Measurements from ENCODE around the gene C2orf76. TPM values are rescaled to one million over a fixed set of nuclear protein-coding genes. Genes with fewer than 3 reads are reported as not detected.

C2orf76 gene
- total and polyA plus RNA-seq, 2 experiments from 2014 or later: 16.6 to 17.6 TPM

GRCh38 chr2:119266091-119266589 is 100.5 kb downstream of the C2orf76 start:
- Histone ChIP-seq H4K20me1 (ENCODE audit: insufficient read depth, poor library complexity, severe bottlenecking) (no peaks in the 10 kb centered on the region), H3K9me2 (replicated peaks; ENCODE audit: insufficient read depth) (no peaks in the 10 kb centered on the region), H3K4me1 (ENCODE audit: insufficient read depth) (no peaks in the 10 kb centered on the region), H3K9me3 (ENCODE audit: low read depth) (no peaks in the 10 kb centered on the region), H2AFZ (no peak overlapping the region), H3K36me3 (replicated peaks; ENCODE audit: insufficient read depth, low read depth) (no peaks in the 10 kb centered on the region), H3K4me2 (no peak overlapping the region), H3K27me3 (no peaks in the 10 kb centered on the region), H3K4me3 (no peak overlapping the region), H3K27ac (no peak overlapping the region), H3K79me2 (no peaks in the 10 kb centered on the region)
- DNase-seq (ENCODE audit: low spot score): no peak
- TF ChIP-seq CTCF (IDR thresholded peaks at IDR 0.05; ENCODE audit: poor library complexity) (no peak), EZH2phosphoT487 (IDR thresholded peaks at IDR 0.05; ENCODE audit: low read depth, severe bottlenecking, unreplicated experiment) (no peak), EZH2 (IDR thresholded peaks at IDR 0.05; ENCODE audit: borderline replicate concordance) (no peak)
- WGBS (ENCODE audit: low lambda C conversion rate, missing lambda C conversion rate): 93% methylated on average over 8 of the region's 8 CpGs

- no peaks in the 10 kb centered on the region for H3K9me2 ChIP-seq (replicated peaks; ENCODE audit: insufficient read depth)
- no peak overlapping the region for H3K4me3 ChIP-seq
- TF ChIP-seq CTCF (IDR thresholded peaks at IDR 0.05; ENCODE audit: poor library complexity) (no peak), EZH2 (IDR thresholded peaks at IDR 0.05; ENCODE audit: borderline replicate concordance) (no peak), EZH2phosphoT487 (IDR thresholded peaks at IDR 0.05; ENCODE audit: low read depth, severe bottlenecking, unreplicated experiment) (no peak)
- WGBS (ENCODE audit: low lambda C conversion rate, missing lambda C conversion rate): 87% methylated on average over 6 of the region's 6 CpGs
- no peaks in the 10 kb centered on the region for H4K20me1 ChIP-seq (ENCODE audit: insufficient read depth, poor library complexity, severe bottlenecking)
- no peaks in the 10 kb centered on the region for H3K27me3 ChIP-seq
- DNase-seq (ENCODE audit: low spot score): no peak
- no peaks in the 10 kb centered on the region for H3K36me3 ChIP-seq (replicated peaks; ENCODE audit: insufficient read depth, low read depth)
- H3K4me1 ChIP-seq (ENCODE audit: insufficient read depth): peaks cover 4% of the 10 kb centered on the region
- no peaks in the 10 kb centered on the region for H3K9me3 ChIP-seq (ENCODE audit: low read depth)
- H3K4me2 ChIP-seq: no peak overlapping the region
- no peak overlapping the region for H2AFZ ChIP-seq
- H3K79me2 ChIP-seq: no peaks in the 10 kb centered on the region
- H3K27ac ChIP-seq: no peak overlapping the region
Measured at GRCh38 chr2:119265693-119266066, 101.0 kb downstream of the C2orf76 start.

GRCh38 chr2:119264781-119265692 is 101.6 kb downstream of the C2orf76 start:
- no peak overlapping the region for H3K4me2 ChIP-seq
- H2AFZ ChIP-seq: no peak overlapping the region
- TF ChIP-seq EZH2phosphoT487 (IDR thresholded peaks at IDR 0.05; ENCODE audit: low read depth, severe bottlenecking, unreplicated experiment) (no peak), EZH2 (IDR thresholded peaks at IDR 0.05; ENCODE audit: borderline replicate concordance) (no peak), CTCF (IDR thresholded peaks at IDR 0.05; ENCODE audit: poor library complexity) (peak; percentile 65)
- H3K9me3 ChIP-seq (ENCODE audit: low read depth): no peaks in the 10 kb centered on the region
- peak; percentile 72 for DNase-seq (ENCODE audit: low spot score)
- H3K4me3 ChIP-seq: no peak overlapping the region
- H3K36me3 ChIP-seq (replicated peaks; ENCODE audit: insufficient read depth, low read depth): no peaks in the 10 kb centered on the region
- no peaks in the 10 kb centered on the region for H3K27me3 ChIP-seq
- H3K79me2 ChIP-seq: no peaks in the 10 kb centered on the region
- 50% methylated on average over 12 of the region's 13 CpGs for WGBS (ENCODE audit: low lambda C conversion rate, missing lambda C conversion rate)
- no peak overlapping the region for H3K27ac ChIP-seq
- H3K9me2 ChIP-seq (replicated peaks; ENCODE audit: insufficient read depth): no peaks in the 10 kb centered on the region
- no peaks in the 10 kb centered on the region for H4K20me1 ChIP-seq (ENCODE audit: insufficient read depth, poor library complexity, severe bottlenecking)
- H3K4me1 ChIP-seq (ENCODE audit: insufficient read depth): peaks cover 4% of the 10 kb centered on the region

All from hepatocyte (in vitro differentiated cells).